HepG2 (cell line): ENCODE data around the gene PDZRN4. TPM values are rescaled to one million over a fixed set of nuclear protein-coding genes. Genes with fewer than 3 reads are reported as not detected.

Source experiments
- ATAC-seq: fragments of 200-7000 bp; cut with Tn5 transposase; 3 replicates; pipeline ENCODE4 v1.9.1; 2020; ENCODE audit warnings: mild to moderate bottlenecking, moderate library complexity
- BruUV-seq: library from RNA; stranded (reverse); fragments of 400-500 nt; replicated peaks from 2 replicates; lab custom pipeline; 2021; lab: Mats Ljungman, UMichigan
- CTCF ChIA-PET: fragments of 300-600 bp; formaldehyde crosslinking; extraction: SDS; loops from one replicate; lab custom pipeline; 2021; ENCODE audit warnings: low total read pairs, inconsistent platforms, low intra/inter-chr PET ratio; lab: Yijun Ruan, JAX
- POLR2A ChIA-PET: fragments of 350-600 bp; sonication (Branson Sonifier 250); formaldehyde crosslinking; loops from one replicate; lab custom pipeline; 2020; ENCODE audit warnings: antibody characterized with exemption, inconsistent platforms; lab: Yijun Ruan, JAX
- DNase-seq: peaks from one replicate; pipeline ENCODE4 v3.0.0-alpha.2; 2015; ENCODE audit warnings: low spot score
- FAIRE-seq: peaks from 3 replicates; lab custom pipeline; 2011; peaks lifted over from hg19 to GRCh38; lab: Jason Lieb, UNC
- H2AFZ ChIP-seq: one replicate; pipeline ENCODE4 v1.6.1; 2011; ENCODE audit warnings: low read length, inconsistent platforms
- H3K27ac ChIP-seq: fragments of 300-600 bp; 3 replicates; pipeline ENCODE4 v1.8.0; 2011; ENCODE audit warnings: mixed run types, mild to moderate bottlenecking, mixed read lengths, low read length, inconsistent platforms; ENCODE audit not compliant: insufficient read depth; ENCODE audit errors: extremely low read length
- H3K27me3 ChIP-seq, 2 experiments: fragments of 200-600 bp in 1 of 2; 2 replicates in 1 of 2; 3 replicates in 1 of 2; pipeline versions ENCODE4 v1.6.0 to v1.8.0; 2011; ENCODE audit warnings: low read length in 2 of 2, mild to moderate bottlenecking in 2 of 2, moderate library complexity in 2 of 2, inconsistent platforms in 1 of 2; ENCODE audit not compliant: insufficient read depth in 2 of 2, control insufficient read depth in 1 of 2
- H3K36me3 ChIP-seq, 2 experiments: fragments of 200-600 bp in 1 of 2; replicated peaks in 1 of 2; 2 replicates in 1 of 2; 3 replicates in 1 of 2; pipeline versions ENCODE4 v1.5.1 to v1.8.0; 2011; ENCODE audit warnings: low read length in 2 of 2, inconsistent platforms in 1 of 2; ENCODE audit not compliant: insufficient read depth in 2 of 2, control insufficient read depth in 1 of 2
- H3K4me1 ChIP-seq: 2 replicates; pipeline ENCODE4 v1.5.1; 2012; ENCODE audit warnings: low read length, inconsistent platforms; ENCODE audit not compliant: insufficient read depth
- H3K4me2 ChIP-seq: 2 replicates; pipeline ENCODE4 v1.6.0; 2011; ENCODE audit warnings: low read depth, low read length, inconsistent platforms
- H3K4me3 ChIP-seq, 3 experiments: fragments of 200-600 bp in 1 of 3; sonication (generic), shearing (Covaris generic) in 1 of 3; replicated peaks in 1 of 3; 2 replicates each; pipeline ENCODE4 v1.5.1; 2011 to 2016; ENCODE audit warnings: low read length in 3 of 3, inconsistent platforms in 2 of 3, low read depth in 2 of 3, mild to moderate bottlenecking in 2 of 3, control low read depth in 1 of 3, mixed read lengths in 1 of 3; ENCODE audit not compliant: insufficient read depth in 1 of 3
- H3K79me2 ChIP-seq: one replicate; pipeline ENCODE4 v1.6.1; 2011; ENCODE audit warnings: low read length, inconsistent platforms; ENCODE audit not compliant: insufficient read depth
- H3K9ac ChIP-seq: 2 replicates; pipeline ENCODE4 v1.6.0; 2011; ENCODE audit warnings: mild to moderate bottlenecking, low read depth, low read length, inconsistent platforms; ENCODE audit not compliant: insufficient read depth
- H3K9me3 ChIP-seq: 2 replicates; pipeline ENCODE4 v1.5.1; 2012; ENCODE audit warnings: mild to moderate bottlenecking, low read length
- H4K20me1 ChIP-seq: 2 replicates; pipeline ENCODE4 v1.6.0; 2011; ENCODE audit warnings: inconsistent platforms, mild to moderate bottlenecking, low read length, moderate library complexity; ENCODE audit not compliant: insufficient read depth
- CREM ChIP-seq, 2 experiments: sonication (generic) in 1 of 2; formaldehyde crosslinking in 1 of 2; IDR thresholded peaks; 2 replicates each; pipeline versions ENCODE4 v1.4.0 to v1.6.1; 2016 to 2020; ENCODE audit warnings: antibody characterized with exemption in 1 of 2, mild to moderate bottlenecking in 1 of 2, missing genetic modification reagents in 1 of 2
- FIP1L1 ChIP-seq: fragments of 200-400 bp; formaldehyde crosslinking; IDR thresholded peaks from 2 replicates; pipeline ENCODE4 v1.6.1; 2018; ENCODE audit warnings: low read depth, mild to moderate bottlenecking, low read length, moderate library complexity, borderline replicate concordance; ENCODE audit not compliant: insufficient read depth
- HMG20B ChIP-seq: conservative IDR thresholded peaks from 2 replicates; pipeline ENCODE4 v1.6.1; 2016; ENCODE audit warnings: missing genetic modification reagents, missing compliant biosample characterization
- MBD4 ChIP-seq: IDR thresholded peaks from 2 replicates; pipeline ENCODE4 v1.6.1; 2012; ENCODE audit warnings: low read length, inconsistent platforms, borderline replicate concordance
- RAD21 ChIP-seq: fragments of 450-650 bp; formaldehyde crosslinking; IDR thresholded peaks from 2 replicates; pipeline ENCODE4 v1.5.0; 2020; ENCODE audit warnings: mild to moderate bottlenecking
- TAF1 ChIP-seq: sonication (generic); formaldehyde crosslinking; IDR thresholded peaks from 2 replicates; pipeline ENCODE4 v1.4.0; 2020; ENCODE audit warnings: missing genetic modification reagents
- ZFP37 ChIP-seq: sonication (generic); formaldehyde crosslinking; IDR thresholded peaks from 2 replicates; pipeline ENCODE4 v1.4.0; 2020; ENCODE audit warnings: missing genetic modification reagents, borderline replicate concordance
- ZFP41 ChIP-seq: sonication (generic); formaldehyde crosslinking; IDR thresholded peaks from 2 replicates; pipeline ENCODE4 v1.4.0; 2020; ENCODE audit warnings: mild to moderate bottlenecking, missing genetic modification reagents, borderline replicate concordance
- ZNF256 ChIP-seq: sonication (generic); formaldehyde crosslinking; conservative IDR thresholded peaks from 2 replicates; pipeline ENCODE4 v1.4.0; 2020; ENCODE audit warnings: missing genetic modification reagents
- ZNF3 ChIP-seq: IDR thresholded peaks from 2 replicates; pipeline ENCODE4 v1.7.0; 2017; ENCODE audit warnings: inconsistent platforms
- ZNF563 ChIP-seq: sonication (generic); formaldehyde crosslinking; IDR thresholded peaks from 2 replicates; pipeline ENCODE4 v1.8.0; 2022; ENCODE audit warnings: mild to moderate bottlenecking, moderate library complexity, missing genetic modification reagents
- ZNF678 ChIP-seq: sonication (generic); formaldehyde crosslinking; IDR thresholded peaks from 2 replicates; pipeline ENCODE4 v1.4.0; 2020; ENCODE audit warnings: mild to moderate bottlenecking, missing genetic modification reagents
- WGBS: methylation state at CpG from one replicate; pipeline ENCODE4 v1.1.6; 2017; ENCODE audit warnings: low lambda C conversion rate; 5-methylcytosine and 5-hydroxymethylcytosine counted together
- in situ Hi-C: cut with HindIII; loops from 2 replicates; pipeline ENCODE4 v1.10.0; 2017; ENCODE audit warnings: low pct_unique_long_range_greater_than_20kb; ENCODE audit not compliant: extremely low pct_ligation_motif_present
- intact Hi-C: fragments of 100-400 bp; cut with micrococcal nuclease; formaldehyde crosslinking; loops from one replicate; pipeline ENCODE4 v1.10.0; 2022; ENCODE audit not compliant: unreplicated experiment
- polyA plus RNA-seq, 8 experiments: library from polyadenylated mRNA; depleted of rRNA in 3 of 8; stranded (reverse) in 7 of 8; unstranded in 1 of 8; fragments of >200 nt; fragmentation: Illumina TruSeq in 4 of 8; extraction: Trizol in 4 of 8; gene quantifications; 2 replicates each; pipeline versions ENCODE4 v1.2.1 to v1.2.3, GENCODE V29; 2011 to 2016; ENCODE audit warnings: low read depth in 4 of 8, missing spikeins in 1 of 8, mixed read lengths in 1 of 8; ENCODE audit not compliant: insufficient read depth in 1 of 8
- total RNA-seq, 5 experiments: library from RNA; depleted of rRNA; stranded (reverse); fragments of >200 nt; fragmentation: Illumina TruSeq; extraction: Trizol; gene quantifications; 2 replicates each; pipeline ENCODE4 v1.2.3, GENCODE V29; 2016; ENCODE audit warnings: low read depth in 1 of 5
- TF ChIP-seq, protein P1 (sequence below): sonication (generic); formaldehyde crosslinking; IDR thresholded peaks from 2 replicates; pipeline ENCODE4 v1.5.0; 2020; ENCODE audit warnings: mild to moderate bottlenecking, missing genetic modification reagents
- TF ChIP-seq, protein P2 (sequence below): sonication (generic); formaldehyde crosslinking; IDR thresholded peaks from 2 replicates; pipeline ENCODE4 v1.5.0; 2020; ENCODE audit warnings: missing genetic modification reagents, mild to moderate bottlenecking, borderline replicate concordance
- TF ChIP-seq, protein P3 (sequence below): sonication (generic); formaldehyde crosslinking; IDR thresholded peaks from 2 replicates; pipeline ENCODE4 v1.4.0; 2020; ENCODE audit warnings: missing genetic modification reagents

PDZRN4 gene
- total and polyA plus RNA-seq, 2 of the 13 experiments (the other 11 are each of a cell fraction or from before 2014, with no cell fraction given), result not detected

DNA sequence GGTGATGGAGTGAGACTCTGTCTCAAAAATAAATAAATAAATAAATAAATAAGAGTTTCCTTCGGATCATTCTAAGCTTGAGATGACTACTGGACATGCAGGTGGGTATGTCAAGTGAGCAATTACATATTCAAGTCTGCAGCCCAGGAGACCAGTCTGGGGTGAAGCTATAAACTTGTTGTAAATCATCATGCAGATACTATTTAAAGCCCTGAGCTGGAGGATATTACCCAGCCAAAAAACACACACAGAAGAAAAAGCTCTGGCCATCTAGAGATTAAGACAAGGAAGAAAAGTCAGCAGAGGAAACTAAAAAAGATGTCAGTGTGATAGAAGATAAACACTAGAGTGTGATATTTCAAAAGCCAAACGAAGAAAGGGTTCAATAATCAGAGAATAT, 47.0 kb upstream of the PDZRN4 start (continued):
- TF ChIP-seq, protein P1, sequence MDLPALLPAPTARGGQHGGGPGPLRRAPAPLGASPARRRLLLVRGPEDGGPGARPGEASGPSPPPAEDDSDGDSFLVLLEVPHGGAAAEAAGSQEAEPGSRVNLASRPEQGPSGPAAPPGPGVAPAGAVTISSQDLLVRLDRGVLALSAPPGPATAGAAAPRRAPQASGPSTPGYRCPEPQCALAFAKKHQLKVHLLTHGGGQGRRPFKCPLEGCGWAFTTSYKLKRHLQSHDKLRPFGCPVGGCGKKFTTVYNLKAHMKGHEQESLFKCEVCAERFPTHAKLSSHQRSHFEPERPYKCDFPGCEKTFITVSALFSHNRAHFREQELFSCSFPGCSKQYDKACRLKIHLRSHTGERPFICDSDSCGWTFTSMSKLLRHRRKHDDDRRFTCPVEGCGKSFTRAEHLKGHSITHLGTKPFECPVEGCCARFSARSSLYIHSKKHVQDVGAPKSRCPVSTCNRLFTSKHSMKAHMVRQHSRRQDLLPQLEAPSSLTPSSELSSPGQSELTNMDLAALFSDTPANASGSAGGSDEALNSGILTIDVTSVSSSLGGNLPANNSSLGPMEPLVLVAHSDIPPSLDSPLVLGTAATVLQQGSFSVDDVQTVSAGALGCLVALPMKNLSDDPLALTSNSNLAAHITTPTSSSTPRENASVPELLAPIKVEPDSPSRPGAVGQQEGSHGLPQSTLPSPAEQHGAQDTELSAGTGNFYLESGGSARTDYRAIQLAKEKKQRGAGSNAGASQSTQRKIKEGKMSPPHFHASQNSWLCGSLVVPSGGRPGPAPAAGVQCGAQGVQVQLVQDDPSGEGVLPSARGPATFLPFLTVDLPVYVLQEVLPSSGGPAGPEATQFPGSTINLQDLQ, result no peak
- TF ChIP-seq ZFP41 (CRISPR knock-in tag), result no peak
- TF ChIP-seq, protein P2, sequence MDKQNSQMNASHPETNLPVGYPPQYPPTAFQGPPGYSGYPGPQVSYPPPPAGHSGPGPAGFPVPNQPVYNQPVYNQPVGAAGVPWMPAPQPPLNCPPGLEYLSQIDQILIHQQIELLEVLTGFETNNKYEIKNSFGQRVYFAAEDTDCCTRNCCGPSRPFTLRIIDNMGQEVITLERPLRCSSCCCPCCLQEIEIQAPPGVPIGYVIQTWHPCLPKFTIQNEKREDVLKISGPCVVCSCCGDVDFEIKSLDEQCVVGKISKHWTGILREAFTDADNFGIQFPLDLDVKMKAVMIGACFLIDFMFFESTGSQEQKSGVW (CRISPR knock-in tag), result no peak
- TF ChIP-seq HMG20B, result no peak

DNA sequence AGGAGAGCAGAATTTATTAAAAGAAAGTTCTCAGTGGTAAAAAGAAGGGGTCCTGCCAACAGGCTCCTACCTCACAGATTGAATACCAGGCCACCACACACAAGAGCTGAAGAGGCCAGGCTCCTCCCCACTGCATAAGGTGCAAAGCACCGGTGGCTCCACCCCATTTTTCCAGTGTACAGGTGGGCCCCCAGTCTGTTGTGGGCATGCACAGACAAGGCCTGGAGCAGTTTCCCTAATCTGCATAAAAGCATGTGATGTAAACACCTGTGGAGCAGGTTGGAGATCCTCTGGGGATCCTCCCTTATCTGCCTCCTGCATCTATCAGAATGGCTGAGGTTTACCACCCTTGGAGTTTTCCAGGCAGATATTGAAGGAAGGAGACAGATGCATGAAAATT, 45.7 kb upstream of the PDZRN4 start:
- H3K9me3 ChIP-seq, result no peaks in the 10 kb centered on the region
- ChIA-PET CTCF (no interaction called here), POLR2A (no interaction called here)
- intact Hi-C loops, result no loop called here
- WGBS, result 0% methylated on average over 1 of the region's 1 CpG
- no peak overlapping the region for H2AFZ ChIP-seq
- no peak for FAIRE-seq
- H3K9ac ChIP-seq, result no peak overlapping the region
- H3K27me3 ChIP-seq, result no peaks in the 10 kb centered on the region; a peak in 1 of 5 replicates
- H4K20me1 ChIP-seq, result no peaks in the 10 kb centered on the region
- no peaks in the 10 kb centered on the region for H3K36me3 ChIP-seq
- ATAC-seq, result no peak
- no peaks in the 10 kb centered on the region for H3K4me1 ChIP-seq
- H3K27ac ChIP-seq, result no peak overlapping the region
- no peak for DNase-seq
- in situ Hi-C loops, result no loop called here
- no TSS peak for BruUV-seq
- no peak overlapping the region for H3K4me3 ChIP-seq
- no peaks in the 10 kb centered on the region for H3K79me2 ChIP-seq
- H3K4me2 ChIP-seq, result no peak overlapping the region
- TF ChIP-seq FIP1L1, result no peak
- TF ChIP-seq RAD21, result no peak
- TF ChIP-seq ZNF3 (CRISPR knock-in tag), result no peak
- TF ChIP-seq MBD4, result no peak
- no peak for TF ChIP-seq CREM (IDR thresholded peaks at IDR 0.05)
- TF ChIP-seq CREM (CRISPR knock-in tag; IDR thresholded peaks at IDR 0.05), result no peak
- TF ChIP-seq ZNF256, result no peak
- TF ChIP-seq ZFP37 (CRISPR knock-in tag), result no peak
- TF ChIP-seq ZNF678 (CRISPR knock-in tag), result no peak
- no peak for TF ChIP-seq ZNF563 (CRISPR knock-in tag)
- TF ChIP-seq, protein P3, sequence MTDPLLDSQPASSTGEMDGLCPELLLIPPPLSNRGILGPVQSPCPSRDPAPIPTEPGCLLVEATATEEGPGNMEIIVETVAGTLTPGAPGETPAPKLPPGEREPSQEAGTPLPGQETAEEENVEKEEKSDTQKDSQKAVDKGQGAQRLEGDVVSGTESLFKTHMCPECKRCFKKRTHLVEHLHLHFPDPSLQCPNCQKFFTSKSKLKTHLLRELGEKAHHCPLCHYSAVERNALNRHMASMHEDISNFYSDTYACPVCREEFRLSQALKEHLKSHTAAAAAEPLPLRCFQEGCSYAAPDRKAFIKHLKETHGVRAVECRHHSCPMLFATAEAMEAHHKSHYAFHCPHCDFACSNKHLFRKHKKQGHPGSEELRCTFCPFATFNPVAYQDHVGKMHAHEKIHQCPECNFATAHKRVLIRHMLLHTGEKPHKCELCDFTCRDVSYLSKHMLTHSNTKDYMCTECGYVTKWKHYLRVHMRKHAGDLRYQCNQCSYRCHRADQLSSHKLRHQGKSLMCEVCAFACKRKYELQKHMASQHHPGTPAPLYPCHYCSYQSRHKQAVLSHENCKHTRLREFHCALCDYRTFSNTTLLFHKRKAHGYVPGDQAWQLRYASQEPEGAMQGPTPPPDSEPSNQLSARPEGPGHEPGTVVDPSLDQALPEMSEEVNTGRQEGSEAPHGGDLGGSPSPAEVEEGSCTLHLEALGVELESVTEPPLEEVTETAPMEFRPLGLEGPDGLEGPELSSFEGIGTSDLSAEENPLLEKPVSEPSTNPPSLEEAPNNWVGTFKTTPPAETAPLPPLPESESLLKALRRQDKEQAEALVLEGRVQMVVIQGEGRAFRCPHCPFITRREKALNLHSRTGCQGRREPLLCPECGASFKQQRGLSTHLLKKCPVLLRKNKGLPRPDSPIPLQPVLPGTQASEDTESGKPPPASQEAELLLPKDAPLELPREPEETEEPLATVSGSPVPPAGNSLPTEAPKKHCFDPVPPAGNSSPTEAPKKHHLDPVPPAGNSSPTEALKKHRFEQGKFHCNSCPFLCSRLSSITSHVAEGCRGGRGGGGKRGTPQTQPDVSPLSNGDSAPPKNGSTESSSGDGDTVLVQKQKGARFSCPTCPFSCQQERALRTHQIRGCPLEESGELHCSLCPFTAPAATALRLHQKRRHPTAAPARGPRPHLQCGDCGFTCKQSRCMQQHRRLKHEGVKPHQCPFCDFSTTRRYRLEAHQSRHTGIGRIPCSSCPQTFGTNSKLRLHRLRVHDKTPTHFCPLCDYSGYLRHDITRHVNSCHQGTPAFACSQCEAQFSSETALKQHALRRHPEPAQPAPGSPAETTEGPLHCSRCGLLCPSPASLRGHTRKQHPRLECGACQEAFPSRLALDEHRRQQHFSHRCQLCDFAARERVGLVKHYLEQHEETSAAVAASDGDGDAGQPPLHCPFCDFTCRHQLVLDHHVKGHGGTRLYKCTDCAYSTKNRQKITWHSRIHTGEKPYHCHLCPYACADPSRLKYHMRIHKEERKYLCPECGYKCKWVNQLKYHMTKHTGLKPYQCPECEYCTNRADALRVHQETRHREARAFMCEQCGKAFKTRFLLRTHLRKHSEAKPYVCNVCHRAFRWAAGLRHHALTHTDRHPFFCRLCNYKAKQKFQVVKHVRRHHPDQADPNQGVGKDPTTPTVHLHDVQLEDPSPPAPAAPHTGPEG, result no peak
- no peak for TF ChIP-seq TAF1 (CRISPR knock-in tag)
